Measurements from ENCODE around the gene STXBP6.

DNA sequence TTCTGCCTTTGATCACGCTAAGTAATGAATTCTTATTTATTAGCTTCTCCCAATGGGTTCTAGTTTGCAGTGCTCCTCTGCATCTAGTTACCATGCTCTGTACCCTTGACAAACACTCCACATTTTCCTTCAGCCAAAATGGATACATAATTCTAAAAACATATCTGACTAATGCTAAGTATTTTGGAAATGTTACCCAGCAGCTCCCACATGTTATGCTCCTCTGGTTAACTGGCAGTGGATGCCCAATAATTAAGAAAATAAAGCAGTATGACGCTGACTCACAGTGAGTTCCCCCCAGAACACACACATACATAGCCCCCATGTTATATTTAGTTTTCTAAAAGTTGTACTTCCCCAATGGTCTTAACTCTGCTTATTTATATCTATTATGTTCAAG, 74.6 kb downstream of the STXBP6 start:
- TF ChIP-seq CTCF (conservative IDR thresholded peaks at IDR 0.05; ENCODE audit: low read depth in 2 of 2) (no peak), POLR2AphosphoS5 (IDR thresholded peaks at IDR 0.05; ENCODE audit: low read depth) (no peak), ETS1 (IDR thresholded peaks at IDR 0.05) (no peak), EZH2 (IDR thresholded peaks at IDR 0.05; ENCODE audit: low read depth, unreplicated experiment) (no peak), CREB1 (CRISPR knock-in tag; IDR thresholded peaks at IDR 0.05; ENCODE audit: low read depth) (no peak), EZH2phosphoT487 (IDR thresholded peaks at IDR 0.05; ENCODE audit: unreplicated experiment) (no peak), REST (IDR thresholded peaks at IDR 0.05; ENCODE audit: unreplicated experiment) (no peak), ZNF114 (CRISPR knock-in tag; IDR thresholded peaks at IDR 0.05) (no peak), JUNB (IDR thresholded peaks at IDR 0.05; ENCODE audit: unreplicated experiment) (no peak), NANOG (IDR thresholded peaks at IDR 0.05; ENCODE audit: borderline replicate concordance) (no peak), ZNF462 (CRISPR knock-in tag; IDR thresholded peaks at IDR 0.05) (no peak), STAT1 (IDR thresholded peaks at IDR 0.05; ENCODE audit: unreplicated experiment) (no peak)

Data from GM23338 (cell line).